VCaP (cell line): Measurements from ENCODE around the gene BMI1.

Experiments used
- H3K27ac ChIP-seq: fragments of 450-650 bp; 2 replicates; pipeline ENCODE4 v1.5.1; 2017
- CTCF ChIP-seq: fragments of 450-650 bp; conservative IDR thresholded peaks from 2 replicates; pipeline ENCODE4 v1.5.1; 2017; ENCODE audit warnings: mild to moderate bottlenecking, moderate library complexity

BMI1 gene

GRCh38 chr10:22365233-22365632, 44.3 kb downstream of the BMI1 start:
- no peak for TF ChIP-seq CTCF
- H3K27ac ChIP-seq: no peak overlapping the region

- TF ChIP-seq CTCF: no peak
- no peak overlapping the region for H3K27ac ChIP-seq
These were observed 44.9 kb downstream of the BMI1 start for GRCh38 chr10:22365644-22366434.

- TF ChIP-seq CTCF: no peak
- no peak overlapping the region for H3K27ac ChIP-seq
These were observed 45.5 kb downstream of the BMI1 start for GRCh38 chr10:22366435-22366703.

GRCh38 chr10:22366771-22367170, 45.9 kb downstream of the BMI1 start:
- no peak for TF ChIP-seq CTCF
- H3K27ac ChIP-seq: no peak overlapping the region

- TF ChIP-seq CTCF: no peak
- H3K27ac ChIP-seq: no peak overlapping the region
These were observed 46.6 kb downstream of the BMI1 start for GRCh38 chr10:22367471-22367870.

- no peak for TF ChIP-seq CTCF
- no peak overlapping the region for H3K27ac ChIP-seq
These were observed 47.5 kb downstream of the BMI1 start for GRCh38 chr10:22368402-22368801.

GRCh38 chr10:22368981-22369380, 48.1 kb downstream of the BMI1 start:
- no peak for TF ChIP-seq CTCF
- H3K27ac ChIP-seq: no peak overlapping the region
